GM21825 (cell line): ENCODE measurements around the gene CLSTN2.

ENCODE experiments used
- ATAC-seq: cut with Tn5 transposase; IDR thresholded peaks from one replicate; pipeline ENCODE4 v1.9.1; 2021; ENCODE audit warnings: mild to moderate bottlenecking, moderate library complexity; ENCODE audit not compliant: unreplicated experiment

Gene CLSTN2

DNA sequence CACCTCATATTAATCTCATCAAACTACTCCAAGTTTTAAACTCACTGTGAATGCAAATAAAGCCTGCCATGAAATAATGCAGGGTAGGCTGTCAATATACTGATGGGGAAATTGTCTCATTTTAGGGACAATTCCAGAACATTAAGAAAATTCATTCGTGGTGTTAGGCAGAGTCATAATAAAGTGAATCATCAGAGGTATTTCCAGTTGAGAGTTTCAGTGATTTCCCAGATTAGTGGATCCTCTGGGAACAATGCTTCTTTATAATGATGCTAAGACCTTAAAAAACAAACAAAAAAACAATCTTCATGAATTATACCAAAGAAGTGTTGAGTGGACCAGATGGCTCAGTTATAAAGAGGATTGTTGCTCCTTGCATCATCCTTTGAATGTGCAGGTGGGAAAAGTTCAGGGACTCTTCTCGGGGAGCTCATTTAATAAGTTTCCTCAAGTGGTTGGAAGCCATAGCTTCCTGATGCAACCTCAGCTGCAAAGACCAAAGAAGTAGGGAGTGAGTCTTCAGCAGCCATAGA, 381.9 kb downstream of the CLSTN2 start:
- ATAC-seq, result no peak

DNA sequence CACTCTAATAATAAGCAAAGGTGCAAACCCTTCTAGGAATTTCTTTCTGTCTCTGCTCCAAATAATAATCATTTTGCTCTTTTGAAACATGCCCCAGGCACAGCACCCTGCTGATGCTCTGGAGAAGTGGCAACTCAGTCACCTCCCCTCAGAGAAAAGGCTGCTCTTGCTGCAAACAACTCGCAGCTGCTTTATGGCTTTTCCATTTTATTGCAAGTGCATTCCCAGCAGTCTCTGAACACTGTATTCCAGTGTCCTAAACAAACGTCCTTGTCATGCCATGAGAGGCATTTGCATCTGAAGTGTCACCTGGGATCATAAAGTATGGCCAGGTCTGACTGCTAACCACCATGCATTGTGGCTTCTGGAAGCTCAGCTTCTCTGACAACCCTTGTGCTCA, 384.8 kb downstream of the CLSTN2 start:
- no peak for ATAC-seq

DNA sequence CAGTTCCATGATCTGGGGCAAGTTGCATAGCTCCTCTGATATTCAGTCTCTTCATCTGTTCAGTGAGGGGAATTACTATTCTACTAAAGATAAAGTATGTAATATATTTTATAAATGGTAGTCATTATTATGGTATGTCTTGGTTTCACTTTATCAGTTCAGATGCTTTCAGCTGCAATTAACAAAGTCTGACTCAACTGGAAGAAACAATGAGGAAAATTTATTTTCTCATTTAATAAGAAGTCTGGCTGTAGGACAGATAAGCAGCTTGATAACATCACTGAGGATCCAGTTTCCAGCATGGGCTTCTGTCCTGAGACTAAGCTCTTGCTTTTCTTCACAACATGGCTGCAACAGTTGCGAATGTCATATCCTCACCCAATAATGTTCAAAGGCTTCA, 388.6 kb downstream of the CLSTN2 start:
- no peak for ATAC-seq

DNA sequence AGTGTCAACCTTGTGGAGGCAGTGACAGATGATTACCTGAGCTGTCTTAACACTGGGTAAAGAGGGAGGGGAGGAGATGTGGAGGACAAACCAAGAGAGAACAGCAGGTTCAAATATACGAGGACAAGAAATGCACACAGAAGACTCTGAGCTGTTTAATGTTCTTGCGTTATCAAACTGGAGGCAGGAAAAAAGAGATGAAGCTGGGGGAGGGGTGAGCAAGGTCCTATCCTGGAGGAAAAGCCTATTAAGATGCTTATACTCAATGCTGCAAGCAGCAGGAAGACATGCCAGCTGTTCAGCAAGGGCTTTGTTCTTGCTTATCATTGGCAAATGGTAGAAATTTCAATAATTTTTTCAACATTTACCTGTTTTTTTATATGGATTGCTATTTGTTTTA, 397.1 kb downstream of the CLSTN2 start:
- ATAC-seq, result no peak

DNA sequence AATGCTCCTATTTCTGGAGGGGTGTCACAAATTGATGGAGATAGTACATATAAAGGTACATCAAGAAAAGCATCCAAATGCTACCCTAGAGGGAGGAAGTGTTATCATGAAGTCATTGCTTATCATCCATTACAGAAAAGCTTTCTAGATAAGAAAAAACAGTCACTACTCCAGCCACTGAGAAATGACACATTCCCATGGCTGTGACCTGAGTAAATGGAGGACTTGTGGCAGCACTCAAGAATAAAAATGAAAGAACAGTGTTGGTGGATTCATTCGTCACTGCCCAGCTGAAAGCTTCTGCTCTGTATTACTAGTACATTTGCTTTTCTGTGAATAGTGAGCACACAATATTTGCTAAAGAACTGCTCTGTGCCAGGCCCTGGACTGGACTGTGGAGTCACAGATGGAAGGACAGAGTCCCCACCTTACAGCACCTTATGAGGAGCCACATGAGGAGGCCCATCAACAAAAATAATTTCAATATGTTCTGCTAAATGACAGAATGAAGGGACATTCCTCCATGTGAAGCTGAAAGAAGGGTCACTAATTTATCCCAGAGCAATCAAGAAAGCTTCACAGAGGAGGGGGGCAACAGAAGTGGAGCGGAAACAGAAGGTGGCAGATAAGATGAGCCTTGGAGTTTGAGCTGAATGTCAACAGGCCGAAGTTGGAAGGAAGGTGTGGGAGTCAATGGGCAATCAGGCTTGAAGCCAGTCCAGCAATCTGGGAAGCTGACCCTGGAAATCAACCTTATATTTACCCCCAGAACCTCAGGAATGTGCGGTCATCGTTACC, 399.3 kb downstream of the CLSTN2 start:
- ATAC-seq, result no peak

DNA sequence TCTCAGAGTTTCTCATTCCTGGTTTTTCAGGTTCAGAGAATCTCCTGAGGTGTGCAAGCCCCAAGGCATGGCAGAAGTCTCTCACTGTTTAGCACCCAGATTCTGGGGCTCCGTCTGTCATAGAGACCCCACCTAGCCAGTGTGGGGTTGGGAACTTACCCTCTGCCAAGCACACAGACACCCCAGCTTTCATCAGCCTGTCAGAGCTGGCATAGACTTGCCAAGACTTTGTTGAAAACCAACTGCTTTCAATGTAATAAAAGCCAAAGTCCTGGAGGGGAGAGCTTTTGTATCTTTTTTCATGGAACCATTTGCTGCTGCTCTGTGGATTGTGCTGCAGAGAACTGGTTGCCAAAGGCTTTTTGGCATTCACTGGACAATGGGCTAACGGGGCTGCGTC, 401.5 kb downstream of the CLSTN2 start:
- ATAC-seq, result no peak

DNA sequence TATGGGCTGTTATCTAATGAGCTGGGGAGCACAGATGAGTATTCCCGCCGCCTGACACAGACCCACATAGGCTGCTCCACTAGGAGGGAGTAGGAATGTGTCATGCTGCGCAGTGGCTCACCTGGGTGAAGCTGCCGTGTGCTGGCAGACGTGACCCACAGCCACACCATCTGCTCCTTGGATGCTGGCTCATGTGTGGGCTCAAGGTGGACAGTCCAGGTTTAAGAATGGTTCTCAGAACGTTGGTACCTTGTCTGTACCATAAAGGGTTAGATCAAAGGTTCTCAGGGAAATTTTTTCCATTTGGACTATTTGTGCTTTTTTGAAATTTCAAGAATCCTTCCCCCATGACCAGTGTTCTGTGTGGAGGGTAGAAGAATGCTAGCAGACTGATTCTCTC, 403.9 kb downstream of the CLSTN2 start:
- no peak for ATAC-seq

DNA sequence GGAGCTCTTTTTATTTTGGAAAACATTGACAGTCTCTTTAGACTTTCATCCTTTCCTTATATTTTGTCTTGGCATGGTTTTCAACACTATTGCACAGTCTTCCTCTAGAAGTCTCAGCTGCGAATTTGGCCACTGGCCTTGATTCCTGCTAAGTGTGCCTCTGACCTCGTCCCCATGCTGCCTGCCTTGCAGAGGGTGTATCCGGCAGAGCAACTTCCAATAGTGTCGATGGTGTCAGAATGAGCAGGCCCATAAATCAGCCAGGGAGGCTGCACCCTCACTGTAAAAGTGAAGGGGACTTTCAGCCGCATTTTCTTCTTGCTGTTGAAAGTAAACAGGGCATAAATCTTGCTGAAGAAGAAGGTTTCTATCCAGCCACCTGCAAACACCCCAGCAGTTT, 406.2 kb downstream of the CLSTN2 start:
- ATAC-seq, result no peak

DNA sequence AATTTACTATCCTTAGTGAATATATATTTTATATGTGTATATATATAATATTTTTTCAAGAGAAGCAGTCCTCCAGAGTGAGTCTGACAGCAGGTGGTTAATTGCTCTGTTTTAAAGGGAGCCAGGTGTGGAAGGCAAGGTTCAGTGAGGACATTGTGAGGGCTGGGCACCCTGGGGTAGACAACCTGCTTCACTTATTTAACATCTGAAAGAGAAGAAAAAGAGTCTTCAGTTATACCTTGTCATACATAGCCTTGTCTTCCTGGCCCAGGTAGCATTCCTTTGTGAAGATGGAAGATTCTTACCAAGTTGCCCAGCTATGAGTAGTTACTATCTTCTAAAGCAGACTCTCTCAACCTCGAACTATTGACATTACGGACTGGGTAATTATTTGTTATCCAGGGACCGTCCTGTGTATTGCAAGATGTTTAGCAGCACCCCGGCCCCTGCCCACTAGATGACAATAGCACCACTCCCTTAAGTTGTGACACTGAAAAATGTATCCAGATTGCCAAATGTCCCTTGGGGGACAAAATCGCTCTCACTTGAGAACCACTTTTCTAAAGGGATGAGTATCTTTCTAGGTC, 406.9 kb downstream of the CLSTN2 start:
- no peak for ATAC-seq

DNA sequence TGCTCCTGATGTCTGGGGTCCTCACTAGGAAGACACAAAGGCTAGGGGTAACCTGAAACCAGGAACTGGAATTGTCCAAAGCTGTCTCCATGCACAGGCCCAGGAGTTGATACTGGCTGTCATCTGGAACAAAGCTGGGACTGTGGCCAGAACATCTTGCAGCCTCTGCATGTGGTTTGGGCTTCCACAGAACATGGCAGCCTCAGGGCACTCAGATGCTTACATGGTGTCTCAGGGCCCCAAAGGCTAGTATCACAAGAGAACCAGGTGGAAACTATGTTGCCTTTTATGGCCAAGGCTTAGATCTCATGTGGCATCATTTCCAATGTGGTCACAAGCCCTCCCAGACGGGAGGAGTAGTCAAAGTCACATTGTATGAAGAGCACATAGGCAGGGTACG, 407.7 kb downstream of the CLSTN2 start:
- ATAC-seq, result no peak

DNA sequence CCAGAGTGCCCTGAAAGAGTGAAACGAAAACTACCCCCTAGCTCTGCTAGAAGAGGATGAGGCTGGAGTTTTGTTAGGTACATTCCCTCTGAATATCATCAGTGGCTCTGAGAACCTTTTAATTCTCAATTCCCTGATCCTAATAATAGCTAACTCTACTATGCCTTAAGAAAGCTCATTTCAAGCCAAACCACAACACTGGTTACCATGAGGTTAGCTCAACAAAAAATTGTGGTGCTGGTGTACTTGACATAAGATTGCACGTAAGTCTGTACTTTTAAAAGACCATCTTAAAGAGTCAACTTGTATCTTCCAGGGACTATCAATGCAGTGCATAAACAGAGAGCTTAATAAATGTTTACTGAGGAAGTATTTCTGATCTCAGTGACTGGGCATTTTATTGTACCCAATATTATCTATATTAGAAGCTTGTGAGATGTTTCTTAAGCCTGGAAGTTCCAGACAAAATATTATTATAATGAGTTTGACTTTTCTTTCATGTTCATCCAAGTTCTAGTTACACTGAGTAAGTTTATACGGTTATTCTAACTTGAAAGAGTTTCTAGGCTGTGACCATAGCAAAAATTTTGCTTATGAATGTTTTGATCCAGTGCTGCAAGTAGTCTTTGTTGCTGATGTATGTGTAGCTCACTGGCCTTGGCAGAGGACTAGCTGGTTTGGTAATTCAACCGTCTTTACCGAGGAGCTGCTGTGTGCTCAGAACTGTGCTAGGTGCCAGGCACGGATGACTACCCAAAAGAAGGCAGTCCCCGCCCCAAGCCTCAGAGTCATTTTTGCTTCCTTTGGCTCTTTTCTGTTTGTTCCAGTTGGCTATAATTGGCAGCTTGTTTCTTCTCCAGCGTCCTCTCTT, 408.5 kb downstream of the CLSTN2 start:
- no peak for ATAC-seq

DNA sequence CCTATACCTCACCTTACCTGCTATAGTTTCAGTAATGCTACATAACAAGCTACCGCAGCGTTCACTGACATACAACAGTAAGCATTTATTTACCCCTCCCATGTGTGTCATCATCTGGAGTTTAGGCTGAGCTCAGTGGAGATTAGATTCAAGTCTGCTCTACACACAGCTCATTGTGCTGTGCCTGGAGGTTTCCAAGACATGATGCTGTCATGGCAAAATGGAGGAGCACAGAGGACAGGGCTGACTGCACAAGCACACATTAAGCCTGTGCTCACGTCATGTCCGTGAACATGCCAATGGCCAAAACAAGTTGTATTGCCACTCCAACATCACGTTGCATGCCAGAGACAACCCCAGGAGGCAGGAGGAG, 409.1 kb downstream of the CLSTN2 start:
- ATAC-seq, result no peak

DNA sequence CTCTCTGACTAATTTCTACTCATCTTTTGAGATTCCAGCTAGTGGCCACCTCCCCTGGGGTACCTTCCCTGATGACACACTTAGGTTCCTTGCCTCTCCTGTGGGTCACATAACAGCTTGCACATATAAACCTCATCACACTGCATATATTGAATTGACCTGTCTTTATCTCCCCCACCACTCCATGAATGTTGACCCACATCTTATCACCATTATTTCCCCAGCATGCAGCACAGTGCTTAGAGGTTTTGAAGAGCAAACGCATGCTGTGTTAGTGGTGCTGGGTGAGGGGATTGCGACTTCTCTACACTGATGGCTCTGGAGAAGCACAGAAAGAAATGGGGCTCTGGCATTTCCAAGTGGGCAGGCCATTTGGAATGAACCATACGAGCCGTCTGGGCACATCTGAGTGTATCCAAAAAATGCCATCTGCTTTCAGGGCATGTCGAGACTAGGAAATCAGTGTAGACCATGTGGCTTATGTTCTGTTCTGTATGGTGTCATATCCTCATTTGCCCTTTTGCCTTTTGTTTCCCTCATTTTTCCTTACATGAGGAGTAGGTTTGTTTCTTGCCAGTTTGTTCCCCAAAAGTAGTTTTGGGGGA, 409.7 kb downstream of the CLSTN2 start:
- no peak for ATAC-seq

DNA sequence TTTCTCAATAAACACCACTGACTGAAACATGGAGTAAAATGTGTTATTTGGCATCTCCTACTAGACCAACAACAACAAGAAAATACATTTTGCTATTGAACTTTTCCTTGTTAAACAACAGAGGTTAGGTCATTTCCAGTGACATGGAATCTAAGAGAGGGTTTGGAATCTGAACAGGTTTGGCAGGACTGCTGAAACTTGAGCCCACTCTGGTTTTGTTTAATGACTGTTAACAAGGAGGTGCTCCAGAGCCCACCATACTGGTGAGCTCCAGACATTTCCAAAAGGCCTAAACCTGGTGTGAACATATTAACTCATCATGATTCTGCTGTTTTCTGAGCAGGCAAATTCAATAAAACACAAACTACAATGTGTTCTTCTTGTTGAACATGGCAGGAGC, 412.2 kb downstream of the CLSTN2 start:
- no peak for ATAC-seq

DNA sequence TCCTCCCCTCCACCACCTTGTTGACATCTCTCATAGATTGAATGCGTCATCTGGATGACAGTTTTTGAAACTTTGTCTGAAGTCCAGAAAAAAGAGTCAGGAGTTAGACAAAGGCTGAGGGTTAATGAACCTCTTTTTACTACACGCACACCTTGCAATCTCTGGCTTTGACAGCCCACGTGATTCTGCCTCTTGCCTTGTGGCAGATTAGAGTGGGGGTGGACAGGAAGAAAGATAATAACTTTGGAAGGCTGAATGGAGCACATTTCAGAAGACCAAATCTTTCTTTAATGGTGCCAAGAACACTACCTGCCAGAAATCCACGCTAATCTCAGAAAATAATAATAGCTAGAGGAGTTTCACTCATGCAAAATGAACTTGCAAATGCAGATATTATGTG, 415.0 kb downstream of the CLSTN2 start:
- ATAC-seq, result no peak

DNA sequence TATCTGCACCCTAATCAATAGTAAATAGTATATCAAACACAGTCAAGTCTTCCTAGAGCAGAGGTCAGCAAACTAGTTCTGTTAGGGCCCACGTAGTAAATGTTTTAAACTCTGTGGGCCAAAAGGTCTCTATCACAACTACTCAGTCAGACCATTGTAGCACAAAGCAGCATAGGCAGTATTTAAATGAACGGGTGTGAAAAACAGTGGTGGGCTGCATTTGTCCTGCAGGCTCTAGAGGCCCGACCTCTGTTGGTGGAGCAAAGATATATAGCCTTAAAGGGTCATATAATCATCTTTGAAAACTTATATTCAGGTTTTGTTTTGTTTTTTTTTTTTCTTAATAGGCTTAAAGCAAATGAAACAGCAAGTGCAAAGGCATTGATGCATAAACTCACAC, 416.5 kb downstream of the CLSTN2 start:
- ATAC-seq, result no peak

DNA sequence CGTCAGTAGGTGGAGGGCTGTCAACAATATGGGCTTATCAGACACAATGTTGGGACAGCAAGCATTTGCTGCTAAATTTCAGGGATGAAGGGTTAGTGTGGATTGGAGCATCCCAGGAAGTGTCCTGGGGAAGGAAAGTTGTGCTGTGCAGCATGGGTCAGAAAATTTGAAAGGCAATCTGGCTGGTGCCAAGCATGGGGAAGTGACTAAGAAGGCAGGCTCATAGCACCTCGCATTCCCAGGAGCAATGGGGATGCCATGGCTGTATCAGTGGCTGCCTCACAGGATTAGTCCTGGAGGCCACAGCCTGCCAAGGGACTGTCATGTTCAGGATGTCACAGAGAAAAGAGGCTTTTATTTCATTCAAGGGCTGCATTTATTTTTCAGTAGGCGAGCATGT, 420.5 kb downstream of the CLSTN2 start:
- no peak for ATAC-seq

DNA sequence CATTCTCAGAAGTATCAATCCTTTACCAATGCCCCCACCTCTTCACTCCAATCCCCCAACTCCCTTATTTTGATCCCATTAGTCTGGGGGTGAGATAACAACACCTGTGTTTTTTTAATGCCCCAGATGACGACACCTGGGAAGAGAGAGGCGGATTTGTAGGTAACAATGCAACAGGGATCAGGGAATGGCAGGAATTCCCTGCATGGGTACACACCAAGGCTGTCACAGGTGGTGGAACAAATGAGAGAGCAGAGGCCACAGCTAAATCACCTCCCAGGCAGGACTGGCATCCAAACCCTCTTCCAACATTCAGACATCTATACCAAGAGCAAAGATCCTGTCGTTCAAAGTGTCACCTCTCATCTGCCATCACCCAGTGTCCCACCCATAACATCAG, 423.7 kb downstream of the CLSTN2 start:
- no peak for ATAC-seq

DNA sequence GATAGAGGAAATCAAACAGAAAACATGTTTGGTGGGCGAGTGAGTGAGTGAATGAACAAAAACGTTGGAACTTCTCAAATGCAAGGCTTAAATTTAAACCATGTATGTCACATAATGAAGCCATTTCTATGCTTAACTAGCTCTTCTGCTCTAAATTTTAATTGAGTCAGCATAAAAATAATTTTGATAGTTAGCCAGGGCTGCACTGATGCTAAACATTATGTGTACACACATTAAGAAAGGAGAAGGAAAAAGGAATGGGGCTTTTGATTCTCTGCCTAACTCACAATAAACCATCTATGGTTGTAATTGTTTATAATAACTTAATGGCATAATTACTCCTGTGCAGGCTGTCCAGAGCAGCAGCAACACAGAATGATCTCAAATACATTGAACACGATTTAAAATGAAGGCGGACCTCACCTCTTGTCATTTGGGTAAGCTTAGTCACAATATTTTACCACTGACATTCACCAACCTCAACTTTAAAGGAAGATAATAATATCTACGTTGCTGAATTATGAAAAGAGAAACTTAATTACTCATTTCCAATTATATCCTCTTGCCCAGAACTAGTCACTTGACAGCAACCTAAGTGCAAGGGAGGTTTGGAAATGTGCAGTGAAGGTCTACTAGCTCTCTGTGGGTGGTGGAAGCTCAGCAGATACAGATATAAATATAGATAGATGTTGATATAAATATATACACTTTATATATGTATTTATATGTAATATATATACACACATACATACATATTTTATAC, 424.4 kb downstream of the CLSTN2 start:
- ATAC-seq, result no peak

DNA sequence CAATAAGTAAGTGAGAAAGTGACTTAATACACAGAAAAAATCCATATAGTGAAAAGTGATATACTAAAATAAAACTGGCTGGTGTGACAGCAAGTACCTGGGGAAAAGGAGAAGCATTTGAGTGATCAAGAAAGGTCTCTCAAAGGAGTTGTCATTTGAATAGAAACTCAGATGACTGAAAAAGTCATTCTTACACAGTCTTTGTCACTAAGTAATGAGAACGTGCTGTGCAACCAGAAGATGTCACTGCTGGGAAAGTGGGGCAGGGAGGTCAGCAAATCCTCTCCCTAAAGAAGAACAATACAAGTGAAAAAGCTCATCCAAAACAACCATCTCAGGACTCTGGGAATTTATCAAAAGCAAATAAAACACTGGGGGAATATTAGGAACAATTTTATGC, 425.3 kb downstream of the CLSTN2 start:
- ATAC-seq, result no peak

DNA sequence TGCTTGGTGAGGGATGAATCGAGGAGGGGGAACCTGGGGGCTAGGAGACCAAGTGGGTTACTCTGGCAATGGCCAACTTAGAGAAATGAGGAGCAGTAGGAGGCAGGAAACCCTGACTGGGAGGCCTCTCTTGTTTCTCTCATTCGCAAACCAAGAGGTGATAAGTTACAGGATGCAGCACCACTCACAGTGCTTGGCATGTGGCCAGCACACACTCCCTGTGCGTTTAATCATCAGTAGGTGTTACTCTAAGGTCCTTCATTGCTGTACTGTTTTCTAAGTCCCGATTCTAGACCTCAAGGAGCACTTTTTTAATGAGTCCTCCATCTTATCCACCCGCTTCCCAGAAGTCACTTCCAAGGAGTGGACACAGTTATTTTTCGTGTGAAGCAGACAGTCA, 428.8 kb downstream of the CLSTN2 start:
- no peak for ATAC-seq
